Cardiac muscle cell (in vitro differentiated cells and primary cell): ENCODE results near the gene MARK4. TPM values are rescaled to one million over a fixed set of nuclear protein-coding genes. Genes with fewer than 3 reads are reported as not detected.
"Not testable (repeated sequence)": the region's sequence is repeated elsewhere in the genome, so short reads cannot be mapped to it uniquely, and the experiment has no call there.

Experiments used
- DNase-seq, 2 donors: peaks; one replicate each; pipeline versions ENCODE4 v3.0.0 to v3.0.0-alpha.2; 2010 to 2017; ENCODE audit warnings: low read depth in 1 of 2, low spot score in 1 of 2
- H3K27ac ChIP-seq: fragments of 200-600 bp; sonication (generic); 2 replicates; pipeline ENCODE4 v1.5.1; 2016
- H3K27me3 ChIP-seq: fragments of 200-600 bp; sonication (generic); 2 replicates; pipeline ENCODE4 v1.6.0; 2016; ENCODE audit warnings: control low read depth
- H3K36me3 ChIP-seq: fragments of 200-600 bp; sonication (generic); 2 replicates; pipeline ENCODE4 v1.5.1; 2016; ENCODE audit warnings: control low read depth
- H3K4me1 ChIP-seq: fragments of 200-600 bp; sonication (generic); 2 replicates; pipeline ENCODE4 v1.8.1; 2017; ENCODE audit warnings: low read depth, mild to moderate bottlenecking, mixed run types
- H3K4me3 ChIP-seq: fragments of 200-600 bp; sonication (generic); 2 replicates; pipeline ENCODE4 v1.5.1; 2016; ENCODE audit warnings: mild to moderate bottlenecking
- H3K9me3 ChIP-seq: fragments of 200-600 bp; sonication (generic); 2 replicates; pipeline ENCODE4 v1.5.1; 2017; ENCODE audit warnings: low read depth, mild to moderate bottlenecking, control low read depth
- polyA plus RNA-seq: library from polyadenylated mRNA; unstranded; fragments of >200 nt; fragmentation: Nextera tagmentation; extraction: Ambion mirVana; gene quantifications from 2 replicates; pipeline ENCODE4 v1.2.1, GENCODE V29; 2016
- total RNA-seq: library from RNA; depleted of rRNA; stranded (reverse); fragments of >200 nt; gene quantifications from 2 replicates; pipeline ENCODE4 v1.2.3, GENCODE V29; 2016
- TF ChIP-seq, protein P1 (sequence below): IDR thresholded peaks from 2 replicates; pipeline ENCODE4 v1.5.1; 2012; ENCODE audit warnings: low read depth, mild to moderate bottlenecking, low read length

Gene MARK4
- total and polyA plus RNA-seq, 2 experiments from 2014 or later: 21.0 to 135 TPM

DNA sequence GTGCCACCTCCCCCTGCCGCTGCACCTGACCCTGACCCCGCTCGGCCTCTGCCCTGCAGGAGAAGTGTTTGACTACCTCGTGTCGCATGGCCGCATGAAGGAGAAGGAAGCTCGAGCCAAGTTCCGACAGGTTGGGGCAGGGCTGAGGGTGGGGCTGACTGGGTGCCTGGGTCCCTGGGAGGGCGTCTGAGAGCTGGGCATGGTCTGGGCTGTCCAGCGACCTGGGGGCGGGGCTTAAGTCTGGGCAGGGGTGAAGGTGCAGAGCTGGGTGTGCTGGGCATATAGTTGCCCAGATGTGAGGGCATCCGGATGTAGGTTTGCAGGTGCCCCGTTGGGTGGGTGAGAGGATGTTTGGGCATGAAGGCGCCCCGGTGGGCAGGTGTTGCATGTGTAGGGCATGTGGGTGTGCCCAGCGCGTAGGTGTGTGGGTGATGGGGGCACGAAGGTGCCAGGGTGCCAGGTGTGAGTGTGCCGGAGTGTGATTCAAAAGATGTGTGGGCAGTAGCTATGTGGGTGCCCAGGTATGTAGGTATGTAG, 13.8 kb downstream of the MARK4 start:
- TF ChIP-seq, protein P1, sequence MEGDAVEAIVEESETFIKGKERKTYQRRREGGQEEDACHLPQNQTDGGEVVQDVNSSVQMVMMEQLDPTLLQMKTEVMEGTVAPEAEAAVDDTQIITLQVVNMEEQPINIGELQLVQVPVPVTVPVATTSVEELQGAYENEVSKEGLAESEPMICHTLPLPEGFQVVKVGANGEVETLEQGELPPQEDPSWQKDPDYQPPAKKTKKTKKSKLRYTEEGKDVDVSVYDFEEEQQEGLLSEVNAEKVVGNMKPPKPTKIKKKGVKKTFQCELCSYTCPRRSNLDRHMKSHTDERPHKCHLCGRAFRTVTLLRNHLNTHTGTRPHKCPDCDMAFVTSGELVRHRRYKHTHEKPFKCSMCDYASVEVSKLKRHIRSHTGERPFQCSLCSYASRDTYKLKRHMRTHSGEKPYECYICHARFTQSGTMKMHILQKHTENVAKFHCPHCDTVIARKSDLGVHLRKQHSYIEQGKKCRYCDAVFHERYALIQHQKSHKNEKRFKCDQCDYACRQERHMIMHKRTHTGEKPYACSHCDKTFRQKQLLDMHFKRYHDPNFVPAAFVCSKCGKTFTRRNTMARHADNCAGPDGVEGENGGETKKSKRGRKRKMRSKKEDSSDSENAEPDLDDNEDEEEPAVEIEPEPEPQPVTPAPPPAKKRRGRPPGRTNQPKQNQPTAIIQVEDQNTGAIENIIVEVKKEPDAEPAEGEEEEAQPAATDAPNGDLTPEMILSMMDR: no peak
- no peak for DNase-seq

DNA sequence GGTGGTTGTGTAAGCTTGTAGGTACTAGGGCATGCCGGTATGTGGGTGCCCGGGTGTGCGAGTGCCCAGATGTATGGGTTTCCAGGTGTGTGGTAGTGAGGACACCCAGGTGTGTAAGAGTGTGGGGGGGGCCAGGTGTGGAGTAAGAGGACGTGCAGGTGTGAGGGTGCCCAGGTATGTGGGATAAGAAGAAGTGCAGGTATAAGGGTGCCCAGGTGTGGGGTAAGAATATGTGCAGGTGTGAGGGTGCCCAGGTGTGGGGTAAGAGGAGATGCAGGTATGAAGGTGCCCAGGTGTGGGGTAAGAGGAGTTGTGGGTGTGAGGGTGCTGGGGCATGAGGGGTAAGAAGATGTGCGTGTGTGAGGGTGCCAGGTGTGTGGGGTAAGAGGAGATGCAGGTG, 14.3 kb downstream of the MARK4 start:
- H3K9me3 ChIP-seq: no peaks in the 10 kb centered on the region
- peaks cover 16% of the 10 kb centered on the region for H3K36me3 ChIP-seq

More for the DNA sequence above, 13.8 kb downstream of the MARK4 start:
- no peak overlapping the region for H3K27ac ChIP-seq
- no peaks in the 10 kb centered on the region for H3K9me3 ChIP-seq
- no peaks in the 10 kb centered on the region for H3K27me3 ChIP-seq
- H3K4me3 ChIP-seq: no peak overlapping the region
- H3K36me3 ChIP-seq: peaks cover 16% of the 10 kb centered on the region
- H3K4me1 ChIP-seq: no peaks in the 10 kb centered on the region

DNA sequence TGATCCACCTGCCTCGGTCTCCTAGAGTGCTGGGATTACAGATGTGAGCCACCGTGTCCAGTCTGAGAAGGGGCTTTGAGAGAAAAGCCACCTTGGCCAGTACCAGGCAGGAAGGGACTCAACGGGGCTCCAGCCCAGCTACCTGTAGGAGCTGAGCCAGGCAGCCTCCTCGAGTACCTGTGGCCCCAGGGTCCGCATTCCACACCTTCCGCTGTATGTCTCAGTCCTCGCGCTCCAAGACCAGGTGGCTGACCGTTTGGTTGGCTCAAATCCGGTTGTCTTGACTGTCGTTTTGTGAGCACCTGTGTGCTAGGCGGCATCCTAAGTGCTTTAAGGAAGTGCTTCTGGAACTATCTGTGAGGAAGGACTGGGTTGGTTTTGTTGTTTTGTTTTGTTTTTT, 16.2 kb downstream of the MARK4 start:
- H3K9me3 ChIP-seq: no peaks in the 10 kb centered on the region
- TF ChIP-seq, protein P1: no peak
- no peak overlapping the region for H3K27ac ChIP-seq
- no peaks in the 10 kb centered on the region for H3K27me3 ChIP-seq
- no peak for DNase-seq
- H3K4me1 ChIP-seq: no peaks in the 10 kb centered on the region
- H3K4me3 ChIP-seq: no peak overlapping the region
- peaks cover 29% of the 10 kb centered on the region for H3K36me3 ChIP-seq

More for the DNA sequence above, 14.3 kb downstream of the MARK4 start:
- TF ChIP-seq, protein P1: no peak
- H3K27me3 ChIP-seq: no peaks in the 10 kb centered on the region
- no peak overlapping the region for H3K27ac ChIP-seq
- H3K4me3 ChIP-seq: no peak overlapping the region
- no peaks in the 10 kb centered on the region for H3K4me1 ChIP-seq
- no peak for DNase-seq

DNA sequence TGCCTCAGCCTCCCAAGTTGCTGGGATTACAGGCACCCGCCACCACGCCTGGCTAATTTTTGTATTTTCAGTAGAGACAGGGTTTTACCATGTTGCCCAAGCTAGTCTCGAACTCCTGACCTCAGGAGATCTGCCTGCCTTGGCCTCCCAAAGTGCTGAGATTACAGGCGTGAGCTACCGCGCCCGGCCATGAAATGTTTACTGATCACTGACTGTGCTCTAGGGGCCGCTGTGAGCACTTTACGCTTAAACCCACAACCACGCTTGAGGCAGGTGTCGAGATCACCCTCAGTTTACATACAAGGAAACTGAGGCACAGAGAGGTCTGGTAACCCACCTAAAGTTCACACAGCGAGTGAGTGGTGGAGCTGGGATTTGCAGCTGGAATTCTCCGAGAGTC, 18.9 kb downstream of the MARK4 start:
- H3K27me3 ChIP-seq, DNase-seq, H3K9me3 ChIP-seq, H3K4me1 ChIP-seq, H3K4me3 ChIP-seq, H3K27ac ChIP-seq: not testable (repeated sequence)
- H3K36me3 ChIP-seq: peaks cover 35% of the 10 kb centered on the region

DNA sequence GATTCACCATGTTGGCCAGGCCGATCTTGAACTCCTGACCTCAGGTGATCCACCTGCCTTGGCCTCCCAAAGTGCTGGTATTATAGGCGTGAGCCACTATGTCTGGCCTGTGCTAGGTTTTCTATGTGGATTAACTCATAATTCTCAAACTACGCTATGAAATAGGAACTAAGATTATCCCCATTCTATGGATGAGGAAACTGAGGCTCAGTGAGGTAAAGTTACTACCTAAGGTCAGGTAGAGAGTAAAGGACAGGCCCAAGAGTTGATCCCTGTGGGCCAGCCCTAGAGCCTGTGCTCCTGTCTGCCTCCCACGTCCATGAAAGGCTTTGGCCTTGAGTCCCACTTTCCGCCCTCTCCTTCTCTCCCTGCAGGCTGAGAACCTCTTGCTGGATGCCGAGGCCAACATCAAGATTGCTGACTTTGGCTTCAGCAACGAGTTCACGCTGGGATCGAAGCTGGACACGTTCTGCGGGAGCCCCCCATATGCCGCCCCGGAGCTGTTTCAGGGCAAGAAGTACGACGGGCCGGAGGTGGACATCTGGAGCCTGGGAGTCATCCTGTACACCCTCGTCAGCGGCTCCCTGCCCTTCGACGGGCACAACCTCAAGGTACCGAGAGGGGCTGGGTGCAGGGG, 20.1 kb downstream of the MARK4 start:
- H3K9me3 ChIP-seq: no peaks in the 10 kb centered on the region
- H3K27ac ChIP-seq: no peak overlapping the region
- no peak for DNase-seq
- H3K27me3 ChIP-seq: no peaks in the 10 kb centered on the region
- TF ChIP-seq, protein P1: no peak
- H3K4me3 ChIP-seq: no peak overlapping the region
- H3K4me1 ChIP-seq: no peaks in the 10 kb centered on the region
- peaks cover 41% of the 10 kb centered on the region for H3K36me3 ChIP-seq

DNA sequence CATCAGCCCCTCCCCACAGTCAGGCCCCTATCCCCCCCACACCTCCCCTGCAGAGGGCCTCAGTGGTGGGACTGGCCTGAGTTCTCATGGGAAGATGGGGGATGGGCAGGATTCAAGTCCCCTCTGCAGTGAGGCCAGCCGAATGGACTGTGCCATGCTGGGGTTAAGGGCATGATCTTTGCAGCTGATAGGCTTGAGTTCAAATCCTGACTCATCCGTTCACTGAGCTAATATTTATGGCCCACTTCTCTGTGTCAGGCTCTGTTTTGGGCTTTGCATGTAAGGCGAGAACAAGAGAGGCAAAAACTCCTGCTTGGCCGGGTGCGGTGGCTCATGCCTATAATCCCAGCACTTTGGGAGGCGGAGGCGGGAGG, 20.7 kb downstream of the MARK4 start:
- Histone ChIP-seq H3K4me3 (no peak overlapping the region), H3K36me3 (peaks cover 41% of the 10 kb centered on the region), H3K4me1 (no peaks in the 10 kb centered on the region), H3K27ac (no peak overlapping the region), H3K9me3 (no peaks in the 10 kb centered on the region), H3K27me3 (no peaks in the 10 kb centered on the region)
- no peak for DNase-seq
- TF ChIP-seq, protein P1: no peak
